GM20000 (cell line): ENCODE results near the gene YPEL1.

Source experiments
- DNase-seq: peaks from one replicate; pipeline ENCODE4 v3.0.0; 2012; ENCODE audit warnings: low spot score
- TF ChIP-seq, protein P1 (sequence below): IDR thresholded peaks from 2 replicates; pipeline ENCODE4 v1.5.1; 2012; ENCODE audit warnings: mild to moderate bottlenecking, control low read depth; ENCODE audit errors: extremely low read depth, missing control alignments

The YPEL1 gene

DNA sequence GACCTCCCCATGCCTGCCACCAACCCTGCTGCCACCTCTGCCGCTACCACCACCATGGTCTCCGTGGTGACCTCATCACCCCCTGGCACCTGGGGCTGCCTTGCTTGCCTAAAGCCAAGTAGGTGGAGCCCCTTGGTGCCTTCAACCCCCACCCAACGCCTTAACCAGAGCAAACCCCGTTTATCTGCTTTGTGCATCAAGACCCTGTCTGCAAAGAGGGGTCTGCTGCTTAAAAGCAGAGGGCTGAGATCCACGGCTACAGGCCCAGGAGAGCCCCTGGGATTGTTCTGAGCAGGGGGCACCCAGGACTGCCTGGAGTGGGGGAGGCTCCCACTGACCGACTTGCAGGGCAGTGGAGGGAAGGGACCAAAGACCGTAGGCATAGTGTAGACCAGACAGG, 74.7 kb downstream of the YPEL1 start:
- DNase-seq: no peak
- TF ChIP-seq, protein P1, sequence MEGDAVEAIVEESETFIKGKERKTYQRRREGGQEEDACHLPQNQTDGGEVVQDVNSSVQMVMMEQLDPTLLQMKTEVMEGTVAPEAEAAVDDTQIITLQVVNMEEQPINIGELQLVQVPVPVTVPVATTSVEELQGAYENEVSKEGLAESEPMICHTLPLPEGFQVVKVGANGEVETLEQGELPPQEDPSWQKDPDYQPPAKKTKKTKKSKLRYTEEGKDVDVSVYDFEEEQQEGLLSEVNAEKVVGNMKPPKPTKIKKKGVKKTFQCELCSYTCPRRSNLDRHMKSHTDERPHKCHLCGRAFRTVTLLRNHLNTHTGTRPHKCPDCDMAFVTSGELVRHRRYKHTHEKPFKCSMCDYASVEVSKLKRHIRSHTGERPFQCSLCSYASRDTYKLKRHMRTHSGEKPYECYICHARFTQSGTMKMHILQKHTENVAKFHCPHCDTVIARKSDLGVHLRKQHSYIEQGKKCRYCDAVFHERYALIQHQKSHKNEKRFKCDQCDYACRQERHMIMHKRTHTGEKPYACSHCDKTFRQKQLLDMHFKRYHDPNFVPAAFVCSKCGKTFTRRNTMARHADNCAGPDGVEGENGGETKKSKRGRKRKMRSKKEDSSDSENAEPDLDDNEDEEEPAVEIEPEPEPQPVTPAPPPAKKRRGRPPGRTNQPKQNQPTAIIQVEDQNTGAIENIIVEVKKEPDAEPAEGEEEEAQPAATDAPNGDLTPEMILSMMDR: no peak

DNA sequence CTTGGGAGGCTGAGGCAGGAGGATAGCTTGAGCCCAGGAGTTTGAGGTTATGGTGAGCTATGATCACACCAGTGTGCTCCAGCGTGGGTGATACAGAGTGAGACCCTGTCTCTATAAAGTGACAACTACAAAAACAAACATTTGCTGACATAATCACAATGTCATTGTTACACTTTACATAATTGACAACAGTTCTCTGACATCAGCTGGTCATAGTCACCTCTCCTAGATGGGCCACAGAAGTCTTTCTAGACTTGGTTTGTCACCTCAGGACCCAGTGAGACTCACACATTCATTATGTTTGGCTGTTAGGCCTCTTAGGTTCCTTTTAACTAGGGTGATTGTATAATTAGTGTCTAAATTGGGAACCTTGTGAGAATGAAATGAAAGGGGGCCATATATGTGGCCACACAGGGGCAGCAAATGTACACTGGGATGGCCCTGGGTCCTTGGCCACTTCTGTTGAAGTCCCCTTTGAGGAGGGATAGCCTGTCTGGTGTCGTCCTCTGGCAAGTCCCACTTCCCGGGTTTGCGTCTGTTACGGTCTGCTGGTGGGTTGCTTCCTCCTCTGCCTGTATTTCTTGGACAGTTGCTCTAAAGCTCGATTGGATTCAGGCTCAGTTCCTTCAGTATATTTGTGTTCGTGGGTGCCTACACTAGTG, 75.6 kb downstream of the YPEL1 start:
- TF ChIP-seq, protein P1: no peak
- DNase-seq: no peak

DNA sequence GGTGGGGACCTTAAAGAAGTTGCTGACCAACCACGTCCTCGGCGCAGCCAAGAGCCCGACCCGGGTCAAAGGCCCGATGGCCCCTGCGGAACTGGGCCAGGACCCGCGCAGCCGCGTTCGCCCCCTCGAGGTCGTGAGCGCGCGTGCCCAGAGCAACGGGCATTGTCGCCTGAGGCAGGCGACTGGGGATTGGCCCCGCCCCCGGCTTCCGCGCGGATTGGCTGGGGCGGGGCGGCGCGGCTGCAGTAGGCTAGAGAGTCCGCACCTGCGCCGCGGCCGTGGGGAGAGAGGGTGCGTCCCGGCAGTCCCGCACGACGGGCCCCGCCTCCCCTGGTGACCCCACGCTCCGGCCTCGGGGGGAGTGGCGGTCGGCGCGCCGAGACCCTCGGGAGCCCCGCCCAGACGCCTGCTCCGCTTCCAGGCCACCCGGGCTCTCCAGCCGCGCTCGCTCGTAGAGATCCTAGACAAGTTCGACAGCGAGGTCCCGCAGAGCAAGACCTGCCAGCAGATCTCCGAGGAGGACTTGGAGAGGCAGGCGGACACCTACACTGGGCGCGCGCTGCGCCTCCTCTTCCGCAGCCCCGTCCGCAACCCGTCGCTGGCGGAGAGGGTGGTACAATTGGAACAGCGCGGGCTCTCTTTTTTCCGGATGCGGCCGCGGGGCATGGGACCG, 78.1 kb downstream of the YPEL1 start:
- TF ChIP-seq, protein P1: no peak
- DNase-seq: peak; percentile 97

DNA sequence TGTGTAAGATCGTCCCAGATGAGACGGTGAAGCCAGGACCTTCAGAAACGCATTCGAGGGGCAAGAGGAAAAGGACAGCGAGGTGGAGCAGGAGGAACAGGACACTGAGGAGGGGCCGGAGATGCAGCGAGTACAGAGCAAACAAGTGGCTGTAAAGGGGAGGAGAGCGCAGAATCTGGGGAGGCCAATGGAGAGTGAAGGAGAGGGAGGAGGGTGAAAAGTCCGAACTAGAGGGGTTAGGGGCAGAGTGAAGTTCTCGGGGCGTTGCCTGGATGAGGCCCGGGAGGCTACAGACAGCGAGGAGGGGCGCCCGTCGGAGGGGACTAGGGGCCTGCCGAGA, 78.6 kb downstream of the YPEL1 start:
- TF ChIP-seq, protein P1: no peak
- DNase-seq: no peak

DNA sequence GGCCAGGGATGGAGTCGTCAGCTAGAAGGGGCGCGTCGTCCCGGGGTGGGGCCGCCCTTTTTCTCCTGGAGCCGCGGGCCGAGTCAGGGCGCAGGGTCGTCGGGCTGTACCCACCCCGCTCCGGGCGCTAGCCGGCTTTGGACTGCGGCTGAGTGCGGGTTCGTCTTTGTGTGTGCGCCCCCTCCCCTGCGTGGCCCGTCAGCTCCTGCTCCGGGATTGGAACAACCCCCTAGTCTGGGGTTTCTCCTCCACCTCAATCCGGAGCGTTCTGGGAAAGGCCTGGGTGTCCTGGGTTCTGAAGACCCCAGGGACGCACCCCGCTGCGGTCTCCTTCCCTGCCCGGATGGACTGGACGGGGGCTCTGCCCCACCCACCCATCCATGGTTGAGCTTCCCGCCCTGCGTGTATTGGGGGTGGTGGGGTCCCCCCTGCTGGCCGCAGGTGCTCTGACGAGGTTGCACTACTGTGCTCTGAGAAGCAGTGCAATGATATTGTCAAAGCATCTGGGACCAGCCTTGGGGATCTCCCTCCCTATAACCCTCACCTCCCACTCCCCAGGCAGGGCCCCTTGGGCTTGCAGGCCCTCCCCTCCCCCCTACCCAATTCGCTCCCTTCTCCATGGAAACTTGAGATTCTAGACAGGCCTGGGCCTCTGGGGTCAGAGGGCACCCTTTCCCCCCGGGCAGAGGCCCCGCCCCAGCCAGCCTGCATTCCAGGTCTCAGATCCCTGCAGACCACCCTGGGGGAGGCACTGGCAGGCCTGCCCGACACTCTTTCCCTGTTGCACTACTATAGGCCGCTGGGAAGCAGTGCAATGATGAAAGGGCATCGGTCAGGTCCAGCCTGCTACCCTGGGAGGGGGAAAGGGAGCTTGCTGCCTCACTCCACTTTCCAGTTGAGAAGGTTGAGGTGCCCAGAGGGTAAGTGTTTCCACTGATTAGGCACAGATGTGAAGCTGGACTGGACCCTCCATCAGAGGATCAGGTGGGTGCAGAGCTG, 82.7 kb downstream of the YPEL1 start:
- TF ChIP-seq, protein P1: no peak
- DNase-seq: no peak

DNA sequence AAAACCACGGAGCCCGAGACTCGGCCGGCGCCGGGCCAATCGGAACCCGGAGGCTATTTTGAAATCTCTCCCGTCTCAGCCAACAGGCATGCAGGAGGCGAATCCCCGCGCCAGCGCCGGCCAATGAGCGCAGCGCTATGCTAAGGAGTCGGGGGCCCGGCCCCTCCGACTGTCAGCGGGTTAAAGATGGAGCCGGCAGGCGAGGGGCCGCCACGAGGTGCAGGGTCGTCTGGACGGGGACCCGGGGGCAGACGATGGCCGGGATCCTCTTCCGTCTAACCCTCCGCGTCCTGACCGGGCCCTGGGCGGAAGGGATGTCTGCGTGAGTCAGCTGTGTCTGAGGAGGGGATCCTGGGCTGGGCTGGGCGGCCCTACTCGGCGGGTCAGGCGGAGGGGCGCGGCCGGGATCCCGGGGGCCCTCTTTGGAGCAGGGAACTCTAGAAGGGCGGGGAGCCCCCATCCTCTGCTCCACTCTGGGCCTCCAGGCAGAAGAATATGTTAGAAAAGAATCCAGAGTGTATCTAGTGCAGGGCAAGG, 83.5 kb downstream of the YPEL1 start:
- TF ChIP-seq, protein P1: no peak
- peak; percentile 94 for DNase-seq
